SH-SY5Y (cell line): ENCODE data around the gene MUC3A.

Experiments used
- GATA2 ChIP-seq: IDR thresholded peaks from 2 replicates; pipeline ENCODE4 v1.6.1; 2011; ENCODE audit warnings: mild to moderate bottlenecking, low read depth, low read length
- GATA3 ChIP-seq: IDR thresholded peaks from 2 replicates; pipeline ENCODE4 v1.6.1; 2011; ENCODE audit warnings: low read depth, mild to moderate bottlenecking, low read length, moderate library complexity

Gene MUC3A

DNA sequence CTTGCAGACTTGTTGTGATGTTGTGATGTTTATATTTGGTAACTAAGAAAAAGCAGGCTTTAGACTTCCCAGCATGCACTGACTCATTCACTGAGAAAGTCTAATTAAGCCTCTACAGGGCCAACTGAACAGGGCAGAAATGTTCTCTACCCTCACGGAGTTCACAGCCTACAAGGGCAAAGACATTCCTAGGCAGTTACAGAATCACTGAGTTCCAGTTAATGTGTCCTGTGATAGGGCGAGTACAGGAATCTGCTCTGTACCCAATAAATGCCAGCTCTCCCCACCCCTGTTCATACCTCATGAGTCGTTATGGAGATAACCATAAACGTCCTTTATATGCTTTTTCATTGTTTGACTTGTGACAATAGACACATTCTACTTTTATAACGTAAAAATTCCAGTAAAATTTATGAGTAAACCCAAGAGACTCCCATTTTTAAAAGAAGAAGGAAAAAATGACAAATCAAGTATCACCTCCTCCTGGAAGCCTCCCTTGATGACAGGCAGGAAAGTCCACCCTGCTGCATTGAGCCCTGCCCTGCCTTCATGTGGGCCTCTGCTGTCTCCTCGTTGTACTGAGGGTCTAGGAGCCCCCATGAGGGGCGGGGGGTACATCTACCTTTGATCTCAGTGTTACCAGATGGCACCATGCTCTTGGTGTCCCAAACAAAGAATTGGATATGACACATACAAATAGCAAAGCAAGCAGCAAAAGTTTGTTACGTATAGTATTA is 34.3 kb downstream of the MUC3A start:
- TF ChIP-seq GATA2: no peak
- TF ChIP-seq GATA3: no peak

DNA sequence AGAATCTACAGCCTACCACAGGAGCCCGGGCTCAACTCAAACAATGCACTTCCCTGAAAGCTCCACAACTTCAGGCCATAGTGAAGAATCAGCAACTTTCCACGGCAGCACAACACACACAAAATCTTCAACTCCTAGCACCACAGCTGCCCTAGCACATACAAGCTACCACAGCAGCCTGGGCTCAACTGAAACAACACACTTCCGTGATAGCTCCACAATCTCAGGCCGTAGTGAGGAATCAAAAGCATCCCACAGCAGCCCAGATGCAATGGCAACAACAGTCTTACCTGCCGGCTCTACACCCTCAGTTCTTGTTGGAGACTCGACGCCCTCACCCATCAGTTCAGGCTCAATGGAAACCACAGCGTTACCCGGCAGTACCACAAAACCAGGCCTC is 42.3 kb downstream of the MUC3A start:
- no peak for TF ChIP-seq GATA3
- TF ChIP-seq GATA2: no peak

DNA sequence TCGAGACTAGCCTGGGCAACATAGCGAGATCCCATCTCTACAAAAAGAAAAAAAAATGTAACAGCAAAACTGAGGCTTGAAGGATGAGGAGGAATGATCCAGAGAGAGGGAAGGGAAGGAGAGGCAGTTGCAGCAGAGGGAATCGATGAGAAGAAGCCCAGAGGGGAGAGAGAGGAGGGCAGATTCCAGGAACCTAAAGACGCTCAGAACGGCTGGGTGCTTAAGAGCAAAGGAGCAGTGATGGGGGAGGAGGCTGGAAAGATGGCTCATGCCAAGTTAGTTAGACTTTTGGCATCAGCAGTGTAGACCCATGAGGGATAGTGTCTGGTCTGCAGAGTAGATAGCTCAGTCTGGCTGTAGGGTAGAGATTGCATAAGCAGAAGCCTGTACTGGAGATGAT is 60.3 kb downstream of the MUC3A start:
- TF ChIP-seq GATA3 (no peak), GATA2 (no peak)

DNA sequence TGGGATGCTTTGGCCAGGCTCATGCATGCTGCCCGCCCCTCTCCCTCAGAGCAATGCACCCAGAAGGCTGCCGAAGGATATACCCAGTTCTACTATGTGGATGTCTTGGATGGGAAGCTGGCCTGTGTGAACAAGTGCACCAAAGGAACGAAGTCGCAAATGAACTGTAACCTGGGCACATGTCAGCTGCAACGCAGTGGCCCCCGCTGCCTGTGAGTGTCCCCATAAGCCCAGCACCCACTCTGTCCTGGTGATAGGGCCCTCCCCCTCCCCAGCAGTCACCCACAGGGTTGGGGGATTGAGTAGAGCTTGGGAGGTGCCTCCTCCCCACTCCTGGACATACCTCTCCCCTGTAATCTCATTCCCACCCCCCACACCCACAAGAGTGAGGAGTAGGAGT is 63.6 kb downstream of the MUC3A start:
- TF ChIP-seq GATA3 (no peak), GATA2 (no peak)

DNA sequence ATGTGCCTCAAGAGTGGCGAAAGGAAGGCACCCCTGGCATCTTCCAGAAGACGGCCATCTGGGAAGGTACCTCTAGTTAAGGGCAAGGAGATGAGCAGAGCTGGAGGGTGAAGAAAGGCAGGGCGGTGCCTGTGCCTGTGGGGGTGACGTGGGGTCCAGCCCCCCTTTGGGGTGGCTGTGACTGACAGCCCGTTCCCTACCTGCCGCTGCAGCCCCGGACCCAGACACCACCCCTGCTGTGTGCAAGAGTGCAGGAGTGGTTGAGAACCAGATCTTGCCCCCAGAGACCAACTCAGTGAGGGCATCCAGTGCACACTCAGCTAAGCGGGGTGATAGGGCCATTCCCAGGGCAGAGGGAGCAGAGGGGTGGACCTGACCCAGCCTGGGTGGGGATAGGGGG is 66.3 kb downstream of the MUC3A start:
- TF ChIP-seq GATA3 (no peak), GATA2 (no peak)

DNA sequence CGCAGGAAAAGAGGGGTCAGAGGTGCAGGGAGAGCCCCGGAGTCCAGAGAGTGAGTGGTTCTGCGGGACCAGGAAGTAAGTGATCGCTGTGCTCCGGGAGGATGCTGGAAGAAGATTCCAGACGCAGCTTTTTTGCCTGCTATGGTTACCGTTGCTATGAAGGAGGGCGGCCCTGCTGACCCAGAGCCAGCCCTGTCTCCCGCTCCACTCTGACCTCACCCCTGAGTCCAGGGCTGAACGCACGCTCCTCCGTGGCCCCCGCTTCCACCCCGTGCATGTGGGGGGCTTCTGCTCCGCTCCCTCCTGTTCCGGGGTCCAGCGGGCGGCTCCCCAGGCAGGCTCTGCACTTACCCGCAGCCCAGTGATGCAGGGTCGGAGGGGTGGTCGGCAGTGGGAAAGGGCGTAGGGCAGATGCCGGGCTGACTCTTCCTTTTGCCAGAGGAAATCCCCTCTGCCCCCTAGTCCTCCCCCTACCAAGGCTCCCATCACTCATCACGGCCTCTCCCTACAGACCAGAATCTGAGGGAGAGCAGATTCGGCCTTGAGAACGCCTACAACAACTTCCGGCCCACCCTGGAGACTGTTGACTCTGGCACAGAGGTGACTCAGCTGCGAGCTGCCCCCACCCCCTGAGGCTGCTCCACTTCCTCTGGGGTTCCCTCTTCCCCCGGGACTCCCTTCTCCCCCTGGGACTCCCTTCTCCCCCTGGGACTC is 67.9 kb downstream of the MUC3A start:
- TF ChIP-seq GATA3: no peak
- no peak for TF ChIP-seq GATA2
